GM12872 (cell line): ENCODE data around the gene PABPN1.

Source experiments
- TF ChIP-seq, protein P1 (sequence below): IDR thresholded peaks from 3 replicates; pipeline ENCODE4 v1.5.1; 2011; ENCODE audit warnings: low read depth, mild to moderate bottlenecking, low read length, moderate library complexity; ENCODE audit not compliant: insufficient read depth

Gene PABPN1

DNA sequence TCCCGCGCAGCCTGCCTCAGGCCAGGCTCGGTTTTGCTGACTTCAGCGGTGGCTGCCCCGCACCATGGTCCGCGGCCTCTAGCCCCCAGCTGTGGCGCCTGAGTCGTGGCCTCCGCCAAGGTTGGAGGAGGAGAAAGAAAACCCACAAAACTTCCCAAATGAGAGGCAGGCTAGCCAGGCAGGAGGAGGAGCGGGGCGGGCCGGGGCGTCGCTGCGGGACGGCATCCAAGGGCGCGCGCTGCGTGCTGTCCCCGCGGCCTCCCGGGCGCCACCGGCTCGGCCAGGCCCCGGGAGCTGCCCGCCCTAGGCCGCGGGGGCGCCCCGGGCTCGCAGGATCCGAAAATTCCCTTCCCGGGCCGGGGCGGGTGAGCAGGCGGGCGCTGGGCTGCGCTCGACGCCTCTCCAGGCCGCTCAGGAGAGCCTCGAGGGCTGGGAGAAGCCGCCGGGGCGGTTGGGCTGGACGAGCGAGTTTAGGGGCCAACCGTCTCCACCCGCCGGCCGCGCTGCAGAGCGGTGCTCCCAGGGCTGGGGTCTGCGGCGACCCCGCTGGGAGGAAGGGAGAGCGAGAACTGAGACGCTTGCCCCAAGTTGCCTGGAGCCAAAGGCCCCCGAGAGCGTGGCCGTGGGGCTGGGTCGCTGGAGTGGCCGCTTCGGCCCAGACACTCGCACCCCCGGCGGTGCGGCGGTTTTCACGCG is 43.9 kb downstream of the PABPN1 start, which contains the start of gene EFS:
EFS (minus strand) TSS at position 137 of the 696 bp plus-strand sequence. CDS start 147 bp downstream, outside the sequence.
- TF ChIP-seq, protein P1, sequence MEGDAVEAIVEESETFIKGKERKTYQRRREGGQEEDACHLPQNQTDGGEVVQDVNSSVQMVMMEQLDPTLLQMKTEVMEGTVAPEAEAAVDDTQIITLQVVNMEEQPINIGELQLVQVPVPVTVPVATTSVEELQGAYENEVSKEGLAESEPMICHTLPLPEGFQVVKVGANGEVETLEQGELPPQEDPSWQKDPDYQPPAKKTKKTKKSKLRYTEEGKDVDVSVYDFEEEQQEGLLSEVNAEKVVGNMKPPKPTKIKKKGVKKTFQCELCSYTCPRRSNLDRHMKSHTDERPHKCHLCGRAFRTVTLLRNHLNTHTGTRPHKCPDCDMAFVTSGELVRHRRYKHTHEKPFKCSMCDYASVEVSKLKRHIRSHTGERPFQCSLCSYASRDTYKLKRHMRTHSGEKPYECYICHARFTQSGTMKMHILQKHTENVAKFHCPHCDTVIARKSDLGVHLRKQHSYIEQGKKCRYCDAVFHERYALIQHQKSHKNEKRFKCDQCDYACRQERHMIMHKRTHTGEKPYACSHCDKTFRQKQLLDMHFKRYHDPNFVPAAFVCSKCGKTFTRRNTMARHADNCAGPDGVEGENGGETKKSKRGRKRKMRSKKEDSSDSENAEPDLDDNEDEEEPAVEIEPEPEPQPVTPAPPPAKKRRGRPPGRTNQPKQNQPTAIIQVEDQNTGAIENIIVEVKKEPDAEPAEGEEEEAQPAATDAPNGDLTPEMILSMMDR, result no peak

DNA sequence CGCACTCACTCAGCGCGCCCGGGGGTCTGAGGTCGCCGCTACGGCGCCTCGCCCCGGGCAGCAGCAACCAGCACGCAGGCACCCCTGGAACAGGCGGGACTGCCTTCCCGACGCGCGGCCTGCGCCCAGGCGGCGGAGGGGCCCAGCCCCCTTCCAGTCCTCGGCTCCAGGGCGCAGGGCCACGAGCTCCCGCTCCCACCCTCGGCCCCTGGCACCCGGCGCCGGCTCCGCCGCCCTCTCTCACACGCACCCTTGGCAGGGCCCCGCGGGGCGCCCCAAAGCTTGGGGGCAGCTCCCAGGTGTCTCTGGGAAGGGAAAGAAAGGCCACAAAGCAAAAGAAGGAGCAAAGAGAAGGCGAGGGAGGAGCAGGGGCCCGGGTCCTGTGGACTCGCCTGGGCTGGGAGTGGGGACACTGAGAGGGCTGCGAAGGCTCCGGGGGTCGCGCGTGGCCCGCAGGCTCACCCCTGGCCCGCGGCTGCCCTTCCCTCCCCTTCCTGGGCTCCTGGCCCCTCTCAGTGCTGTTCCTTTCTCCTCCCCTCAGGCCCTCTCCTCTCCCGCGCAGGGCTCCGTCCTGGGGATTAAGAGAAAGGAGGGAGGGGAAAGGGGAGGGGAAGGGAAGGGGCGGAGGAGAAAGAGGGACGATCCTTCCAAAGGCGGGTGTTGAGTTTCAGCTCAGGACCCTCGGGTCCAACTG is 44.6 kb downstream of the PABPN1 start:
- TF ChIP-seq, protein P1, result no peak

DNA sequence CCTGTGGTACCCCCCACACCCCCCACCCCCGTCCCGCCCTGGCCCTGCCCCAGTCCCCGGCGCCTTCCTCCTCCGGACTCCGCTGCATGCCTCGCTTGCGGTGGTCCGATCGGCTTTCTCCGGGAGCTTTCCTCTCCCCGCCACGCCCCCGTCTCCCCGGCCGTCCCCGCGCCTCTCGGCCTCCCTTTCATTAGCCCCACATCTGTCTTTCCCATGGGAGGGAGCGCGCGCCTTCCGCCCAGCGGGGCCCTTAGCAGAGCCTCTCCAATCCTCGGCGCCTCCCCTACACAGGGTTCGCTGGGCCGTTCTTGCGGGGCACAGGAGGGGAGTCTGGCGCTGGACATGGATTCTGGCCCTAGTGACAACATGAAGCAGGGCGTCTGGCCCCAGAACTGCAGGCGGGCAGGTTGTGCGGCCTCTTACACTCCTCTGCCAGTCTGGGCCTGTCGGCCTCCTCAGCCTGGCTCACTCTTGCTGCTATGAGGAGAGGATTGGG is 45.2 kb downstream of the PABPN1 start:
- TF ChIP-seq, protein P1, result no peak

DNA sequence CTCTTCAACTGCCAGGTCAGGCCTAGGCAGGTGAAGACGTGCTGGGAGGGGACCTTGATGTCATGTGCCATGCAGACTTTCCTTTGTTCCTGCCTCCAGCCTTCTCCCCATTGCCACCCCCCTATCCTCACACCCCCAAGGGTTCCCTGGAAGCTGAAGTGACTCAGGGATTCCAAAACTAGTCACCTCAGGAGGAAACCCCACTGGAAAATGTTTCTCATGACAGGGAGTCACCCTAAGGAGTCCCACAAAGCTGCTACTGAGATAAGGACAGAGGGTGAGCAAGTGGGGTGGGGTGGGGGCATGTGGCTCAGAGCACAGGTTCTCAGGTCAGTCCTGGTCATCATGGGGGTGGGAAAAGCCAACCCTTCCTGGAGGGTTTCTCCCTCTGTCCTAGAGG is 49.0 kb downstream of the PABPN1 start:
- TF ChIP-seq, protein P1, result no peak

DNA sequence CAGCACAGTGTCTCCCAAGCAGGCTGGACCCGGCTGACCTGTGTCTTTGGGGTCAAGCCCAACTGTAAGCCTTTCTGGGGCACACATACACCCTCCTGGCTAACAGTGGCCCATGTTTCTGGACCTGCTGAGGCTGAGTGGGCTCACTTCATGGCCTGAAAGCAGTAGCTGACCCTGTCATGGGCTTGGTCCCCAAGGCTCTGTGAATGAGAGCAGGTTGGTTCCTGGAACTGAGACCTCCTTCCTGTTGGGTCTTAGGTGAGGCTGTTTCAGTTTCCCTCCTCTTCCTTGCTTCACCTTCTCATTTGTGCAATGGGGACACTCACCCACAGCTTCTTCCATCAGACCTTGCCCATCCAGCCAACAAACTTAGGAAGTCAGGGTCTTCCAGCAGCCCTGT is 50.6 kb downstream of the PABPN1 start:
- TF ChIP-seq, protein P1, result no peak

DNA sequence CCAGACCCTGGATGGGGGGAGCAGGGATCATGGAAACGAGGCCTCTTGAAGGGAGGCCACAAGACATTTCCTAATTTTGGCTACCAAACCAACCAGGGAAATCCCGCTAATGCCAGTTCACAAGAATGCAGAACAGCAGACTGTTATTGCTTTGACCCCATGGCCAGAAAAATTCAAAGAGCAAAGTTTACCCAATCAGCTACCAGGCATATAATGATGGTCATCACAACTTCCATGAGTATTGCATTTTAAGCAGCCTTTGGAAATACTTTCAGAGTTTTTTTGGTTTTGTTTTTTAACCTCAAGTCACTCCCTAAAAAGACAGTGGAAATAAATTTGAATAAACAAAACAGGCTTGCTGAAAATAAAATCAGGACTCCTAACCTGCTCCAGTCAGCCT is 51.3 kb downstream of the PABPN1 start, which contains the start of gene IL25:
IL25 (plus strand) TSS at position 301 of the 400 bp plus-strand sequence.
- TF ChIP-seq, protein P1, result no peak

DNA sequence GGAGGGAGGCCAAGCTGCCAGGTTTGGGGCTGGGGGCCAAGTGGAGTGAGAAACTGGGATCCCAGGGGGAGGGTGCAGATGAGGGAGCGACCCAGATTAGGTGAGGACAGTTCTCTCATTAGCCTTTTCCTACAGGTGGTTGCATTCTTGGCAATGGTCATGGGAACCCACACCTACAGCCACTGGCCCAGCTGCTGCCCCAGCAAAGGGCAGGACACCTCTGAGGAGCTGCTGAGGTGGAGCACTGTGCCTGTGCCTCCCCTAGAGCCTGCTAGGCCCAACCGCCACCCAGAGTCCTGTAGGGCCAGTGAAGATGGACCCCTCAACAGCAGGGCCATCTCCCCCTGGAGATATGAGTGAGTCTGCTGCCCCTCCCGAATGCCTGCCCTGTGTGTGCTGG is 51.8 kb downstream of the PABPN1 start:
- TF ChIP-seq, protein P1, result no peak
